Activated CD8-positive, alpha-beta memory T cell treated with anti-CD3 and anti-CD28 coated beads, Interleukin-2, amount 50 U/mL, for 4 hours (primary cell): ENCODE data around the gene TSTD1.
"Not testable (repeated sequence)": the region's sequence is repeated elsewhere in the genome, so short reads cannot be mapped to it uniquely, and the experiment has no call there.

Source experiments
- DNase-seq: peaks from one replicate; pipeline ENCODE4 v3.0.0-alpha.2; 2020

The TSTD1 gene

GRCh38 chr1:161068306-161069234, 29.8 kb upstream of the TSTD1 start:
- DNase-seq, result peak; percentile 79

GRCh38 chr1:161066694-161067093, 27.9 kb upstream of the TSTD1 start:
- DNase-seq, result no peak

GRCh38 chr1:161065681-161066080, 26.9 kb upstream of the TSTD1 start:
- not testable (repeated sequence) for DNase-seq

GRCh38 chr1:161063936-161064335, 25.2 kb upstream of the TSTD1 start:
- not testable (repeated sequence) for DNase-seq

- DNase-seq, result no peak
Observed at GRCh38 chr1:161061419-161061818, 22.7 kb upstream of the TSTD1 start.

- no peak for DNase-seq
Observed at GRCh38 chr1:161059293-161059692, 20.5 kb upstream of the TSTD1 start.

GRCh38 chr1:161054805-161055204, 16.0 kb upstream of the TSTD1 start:
- DNase-seq, result no peak

GRCh38 chr1:161054232-161054631, 15.5 kb upstream of the TSTD1 start:
- no peak for DNase-seq

GRCh38 chr1:161052899-161053298, 14.1 kb upstream of the TSTD1 start:
- no peak for DNase-seq

- DNase-seq, result no peak
Observed at GRCh38 chr1:161051219-161051618, 12.5 kb upstream of the TSTD1 start.

GRCh38 chr1:161048949-161049722, 10.4 kb upstream of the TSTD1 start:
- no peak for DNase-seq

- no peak for DNase-seq
Observed at GRCh38 chr1:161047436-161048420, 9.0 kb upstream of the TSTD1 start.

- DNase-seq, result no peak
Observed at GRCh38 chr1:161046605-161047228, 8.0 kb upstream of the TSTD1 start.

GRCh38 chr1:161045736-161046604, 7.2 kb upstream of the TSTD1 start, which contains the start of gene USF1:
USF1 (minus strand) TSS chr1:161045977; CDS start chr1:161043275, 2,702 bp downstream.
- DNase-seq, result peak; percentile 90

- DNase-seq, result peak; percentile 56
Observed at GRCh38 chr1:161044908-161045735, 6.4 kb upstream of the TSTD1 start.

GRCh38 chr1:161044535-161044907, 5.8 kb upstream of the TSTD1 start:
- no peak for DNase-seq

GRCh38 chr1:161039546-161039945, 782 bp upstream of the TSTD1 start:
- DNase-seq, result no peak

GRCh38 chr1:161039154-161039545, 386 bp upstream of the TSTD1 start:
- no peak for DNase-seq

GRCh38 chr1:161037661-161038522, 872 bp downstream of the TSTD1 start:
- DNase-seq, result no peak
